Measurements from ENCODE around the gene PANK2.
"Not testable (repeated sequence)": the region's sequence is repeated elsewhere in the genome, so short reads cannot be mapped to it uniquely, and the experiment has no call there.

PANK2 gene

GRCh38 chr20:3927486-3928291 is 38.5 kb downstream of the PANK2 start:
- no peak for DNase-seq (ENCODE audit: low read depth in 2 of 2)

GRCh38 chr20:3929713-3930060 is 40.5 kb downstream of the PANK2 start:
- no peak for DNase-seq (ENCODE audit: low read depth in 2 of 2)

- no peak for DNase-seq (ENCODE audit: low read depth in 2 of 2)
Measured at GRCh38 chr20:3930265-3931206, 41.3 kb downstream of the PANK2 start.

- DNase-seq (ENCODE audit: low read depth in 2 of 2), result no peak
Measured at GRCh38 chr20:3931664-3932063, 42.5 kb downstream of the PANK2 start.

GRCh38 chr20:3932277-3932676 is 43.1 kb downstream of the PANK2 start:
- DNase-seq (ENCODE audit: low read depth in 2 of 2), result no peak

- no peak for DNase-seq (ENCODE audit: low read depth in 2 of 2)
Measured at GRCh38 chr20:3932681-3933080, 43.5 kb downstream of the PANK2 start.

- no peak for DNase-seq (ENCODE audit: low read depth in 2 of 2)
Measured at GRCh38 chr20:3933218-3933617, 44.0 kb downstream of the PANK2 start.

GRCh38 chr20:3934624-3935023 is 45.4 kb downstream of the PANK2 start:
- DNase-seq (ENCODE audit: low read depth in 2 of 2), result no peak

GRCh38 chr20:3935295-3935955 is 46.2 kb downstream of the PANK2 start:
- no peak for DNase-seq (ENCODE audit: low read depth in 2 of 2)

GRCh38 chr20:3935956-3936340 is 46.8 kb downstream of the PANK2 start:
- DNase-seq (ENCODE audit: low read depth in 2 of 2), result no peak

- DNase-seq (ENCODE audit: low read depth in 2 of 2), result no peak
Measured at GRCh38 chr20:3937618-3938017, 48.4 kb downstream of the PANK2 start.

- DNase-seq (ENCODE audit: low read depth in 2 of 2), result no peak
Measured at GRCh38 chr20:3940905-3941304, 51.7 kb downstream of the PANK2 start.

GRCh38 chr20:3946666-3947065 is 57.5 kb downstream of the PANK2 start:
- DNase-seq (ENCODE audit: low read depth in 2 of 2), result not testable (repeated sequence)

GRCh38 chr20:3964719-3965118 is 75.5 kb downstream of the PANK2 start:
- DNase-seq (ENCODE audit: low read depth in 2 of 2), result no peak

- no peak for DNase-seq (ENCODE audit: low read depth in 2 of 2)
Measured at GRCh38 chr20:3966571-3966970, 77.4 kb downstream of the PANK2 start.

GRCh38 chr20:3970016-3970415 is 80.8 kb downstream of the PANK2 start:
- DNase-seq (ENCODE audit: low read depth in 2 of 2), result no peak

- no peak for DNase-seq (ENCODE audit: low read depth in 2 of 2)
Measured at GRCh38 chr20:3971145-3971544, 82.0 kb downstream of the PANK2 start.

GRCh38 chr20:3972161-3972560 is 83.0 kb downstream of the PANK2 start:
- DNase-seq (ENCODE audit: low read depth in 2 of 2), result no peak

GRCh38 chr20:3972631-3973030 is 83.4 kb downstream of the PANK2 start:
- DNase-seq (ENCODE audit: low read depth in 2 of 2), result not testable (repeated sequence)

- DNase-seq (ENCODE audit: low read depth in 2 of 2), result no peak
Measured at GRCh38 chr20:3973705-3974104, 84.5 kb downstream of the PANK2 start.

GRCh38 chr20:3976511-3976910 is 87.3 kb downstream of the PANK2 start:
- DNase-seq (ENCODE audit: low read depth in 2 of 2), result no peak

All from stimulated activated CD4-positive, alpha-beta T cell treated with anti-CD3 and anti-CD28 coated beads, Interleukin-1b, Interleukin-23, amount 100 ng/mL, for 1 hour (primary cell).